Measurements from ENCODE around the gene FAM149A. TPM values are rescaled to one million over a fixed set of nuclear protein-coding genes. Genes with fewer than 3 reads are reported as not detected.

The FAM149A gene
- polyA plus RNA-seq, 1 donor (not counting 4 experiments of a cell fraction or from before 2014, with no cell fraction given): 0.41 TPM

DNA sequence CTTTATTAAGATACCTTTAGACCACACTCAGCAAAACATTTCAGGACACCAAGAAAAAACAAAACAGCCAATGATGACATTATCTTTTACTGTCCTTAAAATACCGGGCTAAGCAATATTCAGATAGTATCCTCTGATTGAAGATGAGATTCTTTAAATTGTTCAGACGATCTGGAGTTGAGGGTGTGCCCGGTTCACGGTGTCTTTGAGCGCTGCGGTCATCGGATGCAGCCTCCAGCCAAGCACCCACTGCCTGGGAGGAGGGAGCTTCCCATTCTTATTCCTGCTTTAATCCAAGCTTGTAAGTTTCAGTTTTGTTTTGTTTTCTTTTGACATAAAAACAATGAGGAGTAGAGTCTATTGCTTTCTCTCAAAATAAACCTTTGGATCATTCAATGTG lies 14.1 kb downstream of the FAM149A start:
- H3K9me3 ChIP-seq (ENCODE audit: control insufficient read depth, low read depth, low read length): no peaks in the 10 kb centered on the region
- H4K20me1 ChIP-seq (ENCODE audit: control insufficient read depth, extremely low read depth, insufficient read depth, low read length): no peaks in the 10 kb centered on the region
- H3K27ac ChIP-seq (ENCODE audit: control insufficient read depth, insufficient read depth, low read length): no peak overlapping the region
- no peak overlapping the region for H3K4me3 ChIP-seq (ENCODE audit: control insufficient read depth in 2 of 3, extremely low read depth in 1 of 3, insufficient read depth in 2 of 3, low read depth in 1 of 3, low read length in 3 of 3)
- no peak for DNase-seq (ENCODE audit: low read depth, low spot score)
- no peak for FAIRE-seq
- H3K9me1 ChIP-seq (ENCODE audit: control insufficient read depth, extremely low read depth, insufficient read depth, low read length): no peaks in the 10 kb centered on the region
- no peaks in the 10 kb centered on the region for H3K4me1 ChIP-seq (ENCODE audit: control insufficient read depth, extremely low read depth, insufficient read depth, low read length)
- H3K79me2 ChIP-seq (ENCODE audit: control insufficient read depth, insufficient read depth, low read length): no peaks in the 10 kb centered on the region
- H2AFZ ChIP-seq (ENCODE audit: control insufficient read depth, low read length): no peak overlapping the region
- dilution Hi-C loops (cut with MboI; ENCODE audit: extremely low pct_ligation_motif_present, low sequenced_read_pairs): no loop called here
- H3K9ac ChIP-seq (ENCODE audit: control insufficient read depth, extremely low read depth, insufficient read depth, low read length): no peak overlapping the region
- peaks cover 5% of the 10 kb centered on the region for H3K27me3 ChIP-seq (ENCODE audit: control insufficient read depth, extremely low read depth, insufficient read depth, low read length)
- no peak overlapping the region for H3K4me2 ChIP-seq (ENCODE audit: control insufficient read depth, extremely low read depth, insufficient read depth, low read depth, low read length)
- no peaks in the 10 kb centered on the region for H3K36me3 ChIP-seq (ENCODE audit: control insufficient read depth in 2 of 2, extremely low read depth in 1 of 2, insufficient read depth in 2 of 2, low read length in 2 of 2)
- TF ChIP-seq, protein P1, sequence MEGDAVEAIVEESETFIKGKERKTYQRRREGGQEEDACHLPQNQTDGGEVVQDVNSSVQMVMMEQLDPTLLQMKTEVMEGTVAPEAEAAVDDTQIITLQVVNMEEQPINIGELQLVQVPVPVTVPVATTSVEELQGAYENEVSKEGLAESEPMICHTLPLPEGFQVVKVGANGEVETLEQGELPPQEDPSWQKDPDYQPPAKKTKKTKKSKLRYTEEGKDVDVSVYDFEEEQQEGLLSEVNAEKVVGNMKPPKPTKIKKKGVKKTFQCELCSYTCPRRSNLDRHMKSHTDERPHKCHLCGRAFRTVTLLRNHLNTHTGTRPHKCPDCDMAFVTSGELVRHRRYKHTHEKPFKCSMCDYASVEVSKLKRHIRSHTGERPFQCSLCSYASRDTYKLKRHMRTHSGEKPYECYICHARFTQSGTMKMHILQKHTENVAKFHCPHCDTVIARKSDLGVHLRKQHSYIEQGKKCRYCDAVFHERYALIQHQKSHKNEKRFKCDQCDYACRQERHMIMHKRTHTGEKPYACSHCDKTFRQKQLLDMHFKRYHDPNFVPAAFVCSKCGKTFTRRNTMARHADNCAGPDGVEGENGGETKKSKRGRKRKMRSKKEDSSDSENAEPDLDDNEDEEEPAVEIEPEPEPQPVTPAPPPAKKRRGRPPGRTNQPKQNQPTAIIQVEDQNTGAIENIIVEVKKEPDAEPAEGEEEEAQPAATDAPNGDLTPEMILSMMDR (optimal IDR thresholded peaks at IDR 0.05 in 1 of 3, IDR thresholded peaks at IDR 0.05 in 1 of 3, conservative IDR thresholded peaks at IDR 0.05 in 1 of 3; ENCODE audit: extremely low read depth in 1 of 3, insufficient read depth in 2 of 3, low read length in 3 of 3): no peak
- TF ChIP-seq EZH2 (IDR thresholded peaks at IDR 0.05; ENCODE audit: low read length): no peak

DNA sequence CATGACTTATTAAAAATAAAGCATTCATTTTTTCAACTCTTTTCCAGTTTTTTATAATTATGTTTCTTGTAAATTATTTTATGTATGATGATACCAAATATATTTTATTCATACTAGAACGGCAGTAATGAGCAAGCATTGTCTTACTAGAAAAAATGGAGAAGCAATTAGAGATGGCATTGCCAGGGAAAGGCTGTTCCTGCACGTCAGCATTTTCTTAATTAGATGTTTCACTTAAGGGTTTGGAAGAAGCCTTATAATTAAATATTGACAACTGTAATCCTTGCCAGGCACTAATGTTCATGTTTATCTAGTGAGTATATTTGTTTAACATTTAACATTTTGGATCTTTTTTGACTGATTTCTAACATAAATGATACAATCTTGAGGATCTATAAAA lies 16.6 kb downstream of the FAM149A start:
- Histone ChIP-seq H3K9me1 (ENCODE audit: control insufficient read depth, extremely low read depth, insufficient read depth, low read length) (no peaks in the 10 kb centered on the region), H3K9me3 (ENCODE audit: control insufficient read depth, low read depth, low read length) (no peaks in the 10 kb centered on the region), H3K27ac (ENCODE audit: control insufficient read depth, insufficient read depth, low read length) (no peak overlapping the region), H3K4me3 (ENCODE audit: control insufficient read depth in 2 of 3, extremely low read depth in 1 of 3, insufficient read depth in 2 of 3, low read depth in 1 of 3, low read length in 3 of 3) (no peak overlapping the region), H3K36me3 (ENCODE audit: control insufficient read depth in 2 of 2, extremely low read depth in 1 of 2, insufficient read depth in 2 of 2, low read length in 2 of 2) (no peaks in the 10 kb centered on the region), H3K9ac (ENCODE audit: control insufficient read depth, extremely low read depth, insufficient read depth, low read length) (no peak overlapping the region), H3K4me1 (ENCODE audit: control insufficient read depth, extremely low read depth, insufficient read depth, low read length) (no peaks in the 10 kb centered on the region), H3K4me2 (ENCODE audit: control insufficient read depth, extremely low read depth, insufficient read depth, low read depth, low read length) (no peak overlapping the region), H3K27me3 (ENCODE audit: control insufficient read depth, extremely low read depth, insufficient read depth, low read length) (peaks cover 5% of the 10 kb centered on the region), H4K20me1 (ENCODE audit: control insufficient read depth, extremely low read depth, insufficient read depth, low read length) (no peaks in the 10 kb centered on the region), H2AFZ (ENCODE audit: control insufficient read depth, low read length) (no peak overlapping the region), H3K79me2 (ENCODE audit: control insufficient read depth, insufficient read depth, low read length) (no peaks in the 10 kb centered on the region)
- dilution Hi-C loops (cut with MboI; ENCODE audit: extremely low pct_ligation_motif_present, low sequenced_read_pairs): no loop called here
- DNase-seq (ENCODE audit: low read depth, low spot score): no peak
- TF ChIP-seq, protein P1 (optimal IDR thresholded peaks at IDR 0.05 in 1 of 3, IDR thresholded peaks at IDR 0.05 in 1 of 3, conservative IDR thresholded peaks at IDR 0.05 in 1 of 3; ENCODE audit: extremely low read depth in 1 of 3, insufficient read depth in 2 of 3, low read length in 3 of 3): no peak
- no peak for TF ChIP-seq EZH2 (IDR thresholded peaks at IDR 0.05; ENCODE audit: low read length)
- no peak for FAIRE-seq

Data from keratinocyte (primary cell).